CMK (cell line): ENCODE data around the gene CNIH3.
"Not testable (repeated sequence)": the region's sequence is repeated elsewhere in the genome, so short reads cannot be mapped to it uniquely, and the experiment has no call there.

Experiments used
- DNase-seq: peaks from one replicate; pipeline ENCODE4 v3.0.0-alpha.2; 2010; ENCODE audit warnings: low read depth

CNIH3 gene

DNA sequence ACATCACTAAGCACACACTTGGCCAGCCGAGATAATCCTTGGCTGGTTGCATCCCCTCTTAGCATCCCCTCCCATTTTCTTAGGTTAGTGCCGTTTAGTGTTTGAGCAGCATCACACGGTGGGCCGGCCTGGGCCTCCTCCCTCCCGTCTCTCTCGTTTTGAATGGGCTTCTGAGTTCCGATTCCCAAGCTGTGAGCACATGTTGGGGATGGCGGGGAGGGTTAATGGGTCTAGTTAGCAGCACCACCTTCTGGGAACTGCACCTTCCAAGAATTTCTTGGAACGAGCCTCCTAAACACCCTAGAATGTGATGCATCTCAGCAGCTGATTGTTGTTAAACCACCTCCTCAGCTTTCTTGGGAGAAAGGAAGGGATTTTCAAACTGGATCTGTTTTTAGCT is 73.3 kb downstream of the CNIH3 start:
- DNase-seq = no peak

DNA sequence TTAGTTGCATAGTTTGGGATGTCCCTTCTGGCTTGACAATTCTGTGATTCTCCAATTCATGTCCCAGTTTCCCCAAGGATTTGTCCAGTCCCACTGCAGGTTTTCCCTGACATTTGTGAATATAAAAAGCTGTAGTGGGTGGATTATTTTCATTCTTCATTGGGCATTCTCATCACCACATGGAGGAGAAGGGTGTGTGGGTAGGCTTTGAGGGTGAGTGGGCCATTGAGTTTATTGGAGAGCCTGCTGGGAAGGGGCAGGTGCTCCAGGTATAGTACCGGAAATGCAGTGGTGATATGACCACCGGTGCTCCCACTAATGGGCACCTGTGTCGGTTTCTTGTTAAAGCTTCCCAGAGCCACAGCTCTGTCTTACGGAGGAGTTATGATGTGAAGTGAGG is 74.5 kb downstream of the CNIH3 start:
- DNase-seq = no peak

DNA sequence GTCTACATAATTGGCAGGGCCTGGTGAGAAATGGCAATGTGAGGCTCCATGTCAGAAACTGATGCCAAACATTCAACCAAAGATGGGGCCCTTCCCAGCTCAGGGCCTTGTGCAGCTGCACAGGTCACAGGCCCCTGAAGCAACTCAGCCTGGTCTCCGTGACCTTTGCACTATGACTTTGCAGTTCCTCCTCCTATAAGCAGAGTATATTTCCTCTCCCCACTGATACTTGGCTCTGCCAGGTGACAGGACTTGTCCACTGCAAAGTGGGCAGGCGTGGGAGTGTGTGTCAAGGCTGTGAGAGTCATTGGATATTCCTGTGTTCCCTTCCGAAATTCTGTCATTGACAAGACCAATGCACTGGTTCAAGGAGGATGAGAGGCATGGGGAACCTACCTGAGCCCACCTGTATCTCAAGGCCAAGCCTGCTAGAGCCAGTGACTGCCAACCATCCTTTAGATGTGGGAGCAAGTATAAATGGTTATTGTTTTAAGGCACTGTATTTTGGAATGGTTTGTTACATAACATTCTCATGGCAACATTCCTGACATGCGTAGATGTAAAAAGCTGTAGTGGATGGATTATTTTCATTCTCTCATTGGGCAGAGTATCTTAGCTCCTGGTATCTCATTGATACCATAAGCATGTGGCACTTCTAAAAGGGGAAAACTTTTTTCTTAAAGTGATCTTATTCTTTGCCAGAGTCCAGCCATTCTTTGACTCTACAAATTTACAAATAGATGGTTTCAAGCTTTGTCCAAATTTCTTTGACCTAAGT is 75.2 kb downstream of the CNIH3 start:
- DNase-seq = no peak

DNA sequence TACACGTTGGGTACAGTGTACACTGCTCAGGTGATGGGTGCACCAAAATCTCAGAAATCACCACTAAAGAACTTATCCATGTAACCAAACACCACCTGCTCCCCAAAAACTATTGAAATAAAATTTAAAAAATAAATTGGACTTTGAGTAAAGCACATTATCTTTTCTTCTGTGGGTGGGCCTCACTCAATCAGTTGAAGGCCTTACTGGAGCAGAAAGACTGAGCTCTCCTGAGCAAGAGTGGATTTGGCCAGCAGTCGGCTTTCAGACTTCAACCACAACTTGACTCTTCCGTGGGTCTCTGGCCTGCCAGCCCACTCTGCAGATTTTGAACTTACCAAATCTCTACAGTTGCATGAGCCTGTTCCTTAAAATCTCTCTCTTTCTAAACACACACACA is 78.9 kb downstream of the CNIH3 start:
- no peak for DNase-seq

DNA sequence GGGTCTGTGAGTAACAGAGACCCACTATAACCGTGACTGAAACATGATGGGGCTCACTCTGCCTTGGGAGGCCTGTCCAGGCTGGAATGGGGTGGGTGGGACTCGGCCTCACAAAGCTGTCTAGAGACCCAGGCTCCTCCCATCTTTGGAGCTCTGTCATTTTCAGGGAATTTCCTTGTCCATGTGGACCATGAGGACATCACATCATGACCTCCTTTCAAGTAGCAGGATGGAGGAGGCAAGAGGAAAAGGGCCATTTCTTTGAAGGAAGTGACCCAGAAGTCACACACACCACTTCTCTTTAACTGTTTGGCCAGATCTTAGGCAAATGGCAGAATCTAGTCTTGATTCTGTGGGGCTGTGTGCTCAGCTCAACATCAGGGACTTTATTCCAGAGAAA is 79.9 kb downstream of the CNIH3 start:
- DNase-seq = no peak

DNA sequence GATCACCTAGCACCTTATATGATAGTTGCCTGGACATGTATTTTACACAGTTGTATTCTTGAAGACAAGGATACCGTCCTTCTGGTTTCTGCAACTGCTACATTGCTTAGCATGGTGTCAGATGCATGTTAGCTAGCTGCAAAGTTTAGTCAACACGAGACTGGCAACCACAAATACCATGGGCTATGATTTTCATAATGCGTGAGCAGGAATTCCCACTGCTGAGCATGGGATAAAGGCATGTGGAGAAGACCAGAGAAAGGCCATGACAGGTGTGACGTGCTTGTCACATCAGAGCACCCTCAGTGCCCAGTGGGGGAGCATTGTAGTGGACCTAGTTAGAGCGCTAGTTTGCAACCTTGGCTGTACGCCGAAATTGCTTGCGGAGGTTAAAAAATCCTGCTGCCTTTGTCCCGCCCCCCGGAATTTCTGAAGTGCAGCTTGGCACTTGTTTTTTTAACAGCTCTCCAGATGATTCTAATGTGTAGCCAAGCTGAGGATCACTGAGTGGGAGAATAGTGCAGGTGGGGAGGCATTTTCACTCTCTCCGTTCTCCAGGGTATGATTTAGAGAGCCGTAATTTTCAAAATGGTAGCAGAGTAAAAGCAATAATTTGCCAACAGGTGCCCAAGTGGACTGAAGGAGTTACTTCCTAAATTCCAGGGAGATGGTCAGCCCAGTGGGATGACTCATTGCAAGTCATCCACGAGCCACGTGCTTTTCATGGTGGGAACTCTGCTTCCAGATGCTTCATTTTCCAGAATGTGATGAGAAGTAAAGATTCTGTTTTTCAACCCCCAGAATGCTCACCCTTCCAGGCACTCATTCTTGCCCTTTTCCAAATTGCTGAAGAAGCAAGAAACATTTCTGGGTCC is 81.0 kb downstream of the CNIH3 start:
- DNase-seq = no peak

DNA sequence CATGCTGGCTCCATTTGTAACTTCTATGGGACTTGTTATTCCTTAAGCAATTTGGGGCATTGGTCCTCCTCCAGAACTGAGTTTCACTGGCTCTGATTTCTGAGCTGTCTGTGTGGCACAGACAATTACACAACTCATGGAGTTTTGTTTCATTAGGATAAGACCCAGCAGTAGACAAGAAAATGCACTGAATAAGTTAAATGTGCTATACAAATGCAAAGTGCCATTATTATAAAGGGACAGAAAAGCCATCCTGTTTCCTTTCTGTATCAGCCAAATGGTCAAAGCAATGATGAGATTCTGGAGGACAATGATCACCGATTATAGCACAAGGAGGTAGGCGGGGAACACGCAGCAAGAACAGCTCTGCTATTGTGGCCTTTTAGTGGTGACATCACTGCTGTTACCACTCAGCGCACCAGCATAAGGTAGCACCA is 81.9 kb downstream of the CNIH3 start:
- DNase-seq = no peak

DNA sequence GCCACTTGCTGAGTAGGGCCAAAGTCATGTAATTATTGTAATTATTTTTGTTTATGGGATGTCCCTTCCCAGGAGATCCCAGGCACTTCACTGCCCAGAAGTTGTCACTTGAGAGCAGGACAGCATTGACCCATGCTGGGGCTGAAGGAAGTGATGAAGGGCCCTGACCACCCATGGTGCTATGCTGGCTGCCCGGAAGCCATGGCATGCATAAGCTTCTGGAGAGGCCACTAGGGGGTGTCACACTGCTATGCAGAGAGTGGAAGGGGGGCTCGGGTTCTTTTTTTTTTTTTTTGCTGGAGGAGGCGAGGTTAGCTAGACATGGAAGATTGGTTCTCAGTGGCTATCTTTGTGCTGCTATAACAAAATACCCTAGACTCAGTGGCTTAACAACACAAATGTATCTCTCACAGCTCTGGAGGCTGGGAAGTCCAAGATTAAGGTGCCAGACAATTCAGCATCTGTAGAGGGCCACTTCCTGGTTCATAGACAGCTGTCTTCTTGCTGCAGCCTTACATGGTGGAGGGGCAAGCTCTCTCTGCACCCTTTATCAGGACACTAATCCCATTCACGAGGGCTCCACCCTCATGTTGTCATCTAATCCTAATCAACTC is 84.9 kb downstream of the CNIH3 start:
- DNase-seq = peak; percentile 9

DNA sequence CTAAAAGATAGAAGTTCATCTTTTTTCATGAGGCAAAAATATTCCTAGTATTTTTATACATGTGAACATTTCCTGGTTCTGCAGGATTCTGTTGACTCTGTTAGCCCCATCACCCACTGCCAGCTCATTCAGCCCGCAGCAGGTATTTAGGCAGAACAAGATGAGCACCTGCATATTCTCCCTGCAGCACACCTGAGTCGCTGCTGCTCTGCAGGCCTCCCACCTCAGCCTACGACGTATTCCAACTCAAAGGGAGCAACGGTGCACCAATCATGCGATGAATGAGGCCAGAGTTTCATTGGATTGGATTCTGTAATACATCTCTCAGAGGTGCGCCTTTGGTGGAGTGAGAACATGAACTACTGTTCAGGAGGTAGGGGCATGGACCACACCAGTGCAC is 87.6 kb downstream of the CNIH3 start:
- DNase-seq = no peak

DNA sequence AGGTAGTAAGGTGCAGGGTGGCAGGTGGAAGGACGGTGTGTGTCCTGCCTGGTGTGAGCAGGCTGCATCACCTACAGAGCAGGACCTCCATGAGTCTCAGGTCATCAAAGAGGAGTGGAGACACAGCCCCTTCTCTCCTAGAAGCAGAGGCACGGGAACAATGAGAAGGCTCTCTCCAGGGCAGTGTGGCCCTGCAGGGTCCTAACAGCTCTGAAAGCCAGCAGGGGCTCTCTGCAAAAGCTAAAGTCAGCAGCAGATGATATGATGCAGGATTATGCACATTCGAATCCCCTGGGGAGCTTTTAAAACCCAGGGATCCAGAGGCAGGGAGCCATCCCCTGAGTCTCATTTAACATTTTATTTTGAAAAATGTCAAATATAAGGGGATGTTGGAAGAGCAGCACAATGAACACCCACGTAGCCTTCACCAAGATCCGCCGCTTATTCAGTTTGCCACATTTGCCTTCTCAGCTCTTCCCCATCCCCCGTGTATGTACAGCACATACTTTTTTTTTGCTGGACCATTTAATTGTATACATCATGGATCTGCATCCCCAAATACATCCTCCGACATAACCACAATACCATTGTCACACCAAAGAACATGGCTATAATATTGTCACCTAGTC is 88.1 kb downstream of the CNIH3 start:
- no peak for DNase-seq

DNA sequence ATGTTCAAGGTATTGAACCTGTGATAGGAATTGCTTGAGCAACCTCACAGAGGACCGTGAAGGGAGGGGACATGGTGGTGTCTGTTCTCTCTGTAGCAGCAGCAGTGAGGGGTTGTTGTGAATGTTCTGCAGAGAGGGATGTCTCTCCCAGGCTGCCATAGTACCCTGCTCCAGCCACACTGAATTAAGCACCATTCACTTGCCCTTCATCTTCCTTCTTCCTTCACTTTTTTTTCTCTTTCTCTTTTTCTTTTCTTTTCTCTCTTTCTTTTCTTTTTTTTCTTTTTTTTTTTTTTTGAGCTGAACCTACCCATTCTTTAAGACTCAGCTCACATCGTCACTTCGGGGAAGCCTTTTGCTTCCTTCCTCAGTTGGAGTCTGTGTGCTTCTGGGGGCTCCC is 89.5 kb downstream of the CNIH3 start:
- DNase-seq = no peak

DNA sequence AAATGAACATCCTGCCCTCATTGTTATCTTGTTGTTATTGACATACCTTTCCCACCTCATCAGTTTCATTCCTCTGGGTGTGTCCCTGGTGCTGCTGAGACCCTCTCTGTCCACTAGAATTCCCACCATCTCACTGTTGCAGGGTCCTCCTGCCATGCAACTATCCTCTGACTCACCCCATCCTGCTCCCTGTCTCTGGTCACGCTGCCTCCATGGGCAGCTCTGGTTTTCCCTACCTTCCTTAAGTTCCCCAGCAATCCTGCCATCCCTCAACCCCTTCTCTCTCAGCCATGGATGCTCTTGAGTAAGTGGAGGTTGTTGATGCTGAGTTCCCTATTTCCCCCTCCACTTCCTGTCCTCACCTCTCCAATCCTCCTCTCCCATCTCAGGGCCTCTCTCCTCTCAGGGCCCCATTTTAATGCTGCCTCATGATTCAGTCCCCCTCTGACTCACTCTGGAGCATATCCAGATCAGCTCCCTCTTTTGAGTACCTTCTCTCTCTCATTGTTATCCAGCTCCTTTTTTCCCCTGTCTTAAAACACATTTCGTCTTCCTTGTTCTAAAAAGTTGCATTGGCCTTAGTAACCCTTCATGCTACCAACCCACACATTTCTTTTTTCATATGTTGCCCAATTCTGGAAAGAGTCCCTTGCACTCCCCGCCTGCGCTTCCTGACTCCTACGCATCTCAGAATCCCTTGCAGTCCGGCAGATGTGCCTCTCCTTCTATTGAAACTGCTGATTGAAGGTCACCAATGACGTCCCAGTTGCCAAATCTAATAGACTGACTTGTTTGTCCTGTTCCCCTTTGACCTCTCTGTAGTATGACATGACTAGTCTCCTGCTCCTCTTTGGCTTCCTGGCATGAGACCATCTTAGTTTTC is 92.0 kb downstream of the CNIH3 start:
- DNase-seq = no peak

DNA sequence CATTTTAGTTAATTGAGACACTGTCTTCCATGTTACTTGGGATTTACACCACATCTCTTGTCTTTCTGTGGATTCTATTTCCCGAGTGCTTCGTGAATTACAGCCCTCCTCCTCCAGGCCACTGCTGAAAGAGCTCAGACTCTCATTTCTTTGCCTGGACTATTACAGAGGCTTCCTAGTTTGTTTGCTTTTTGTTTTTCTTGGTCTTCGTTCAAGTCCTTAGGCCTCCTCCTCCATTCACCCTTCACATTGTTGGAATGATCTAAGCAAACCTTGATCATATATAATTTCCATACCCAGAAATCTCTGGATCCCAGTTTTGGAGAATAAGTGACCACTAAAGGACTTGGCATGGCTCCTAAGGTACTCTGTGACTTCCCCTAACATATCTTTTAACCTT is 94.1 kb downstream of the CNIH3 start:
- no peak for DNase-seq

DNA sequence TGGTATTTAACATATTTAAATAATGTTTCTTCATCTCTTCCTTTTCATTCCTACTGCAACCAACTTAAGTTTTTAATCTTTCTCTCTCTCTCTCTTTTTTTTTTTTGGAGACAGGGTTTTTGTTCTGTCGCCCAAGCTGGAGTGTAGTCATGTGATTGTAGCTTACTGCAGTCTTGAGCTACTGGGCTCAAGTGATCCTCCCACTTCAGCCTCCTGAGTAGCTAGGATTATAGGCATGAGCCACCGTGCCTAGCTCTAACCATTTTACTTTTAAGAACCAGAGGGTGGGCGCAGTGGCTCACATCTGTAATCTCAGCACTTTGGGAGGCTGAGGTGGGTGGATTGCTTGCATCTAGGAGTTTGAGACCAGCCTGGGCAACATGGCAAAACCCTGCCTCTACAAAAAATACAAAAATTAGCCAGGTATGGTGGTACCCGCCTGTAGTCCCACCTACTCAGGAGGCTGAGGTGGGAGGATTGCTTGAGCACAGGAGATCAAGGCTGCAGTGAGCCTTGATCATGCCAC is 95.2 kb downstream of the CNIH3 start:
- not testable (repeated sequence) for DNase-seq

DNA sequence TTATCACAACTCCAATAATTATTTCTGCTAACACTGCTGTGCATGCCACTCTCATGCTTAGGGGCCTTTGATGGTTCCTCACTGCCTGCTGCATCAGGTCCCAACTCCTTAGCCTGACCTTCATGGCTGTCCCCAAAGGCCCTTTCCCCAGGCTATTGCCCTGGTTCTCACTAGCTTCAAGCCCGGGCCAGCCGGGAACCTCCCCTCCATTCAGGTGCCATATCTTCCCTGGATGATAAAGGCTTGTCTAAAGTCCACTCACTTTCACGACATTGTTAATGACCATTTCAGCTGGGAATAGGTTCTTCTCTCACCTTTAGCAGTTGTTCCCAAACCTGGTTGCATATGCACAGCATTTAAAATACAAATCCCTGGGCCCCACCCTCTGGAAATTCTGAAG is 95.8 kb downstream of the CNIH3 start:
- DNase-seq = no peak

DNA sequence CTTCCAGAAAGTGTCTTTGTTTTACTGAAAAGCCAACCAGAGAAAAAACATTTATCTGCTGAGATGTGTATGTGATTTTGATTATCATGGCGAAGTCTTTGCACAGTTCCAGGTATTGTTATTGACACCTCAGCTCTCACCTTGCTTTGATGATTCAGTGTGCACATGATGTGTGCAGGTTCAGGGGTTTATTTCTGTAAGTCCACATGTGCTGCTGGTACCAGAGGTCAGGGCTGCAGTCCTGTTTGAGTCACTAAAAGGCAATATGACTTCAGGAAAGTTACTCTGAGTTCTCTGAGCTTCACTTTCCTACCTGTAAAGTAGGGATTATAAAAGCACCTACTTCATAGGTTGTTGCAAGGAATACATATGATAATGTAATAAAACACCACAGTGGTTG is 97.1 kb downstream of the CNIH3 start:
- DNase-seq = no peak

DNA sequence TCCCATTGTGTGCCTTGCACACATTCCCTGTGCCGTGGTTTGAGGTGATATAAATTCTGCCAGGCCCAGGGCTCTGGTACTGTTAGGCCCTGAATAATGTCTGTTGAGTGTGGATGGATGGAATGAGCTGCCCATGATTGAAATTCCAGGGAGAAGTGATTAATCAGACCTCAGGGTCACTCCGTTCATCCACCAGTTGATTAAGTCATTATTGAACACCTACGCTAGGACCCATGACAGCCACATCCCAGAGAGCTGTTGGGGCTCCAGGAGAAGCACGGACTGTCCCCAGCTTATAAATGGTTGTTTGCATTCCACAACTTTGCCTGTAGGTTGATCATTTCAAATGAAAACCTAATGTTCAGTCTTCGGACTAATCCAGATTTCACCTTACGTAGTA is 98.4 kb downstream of the CNIH3 start:
- no peak for DNase-seq

DNA sequence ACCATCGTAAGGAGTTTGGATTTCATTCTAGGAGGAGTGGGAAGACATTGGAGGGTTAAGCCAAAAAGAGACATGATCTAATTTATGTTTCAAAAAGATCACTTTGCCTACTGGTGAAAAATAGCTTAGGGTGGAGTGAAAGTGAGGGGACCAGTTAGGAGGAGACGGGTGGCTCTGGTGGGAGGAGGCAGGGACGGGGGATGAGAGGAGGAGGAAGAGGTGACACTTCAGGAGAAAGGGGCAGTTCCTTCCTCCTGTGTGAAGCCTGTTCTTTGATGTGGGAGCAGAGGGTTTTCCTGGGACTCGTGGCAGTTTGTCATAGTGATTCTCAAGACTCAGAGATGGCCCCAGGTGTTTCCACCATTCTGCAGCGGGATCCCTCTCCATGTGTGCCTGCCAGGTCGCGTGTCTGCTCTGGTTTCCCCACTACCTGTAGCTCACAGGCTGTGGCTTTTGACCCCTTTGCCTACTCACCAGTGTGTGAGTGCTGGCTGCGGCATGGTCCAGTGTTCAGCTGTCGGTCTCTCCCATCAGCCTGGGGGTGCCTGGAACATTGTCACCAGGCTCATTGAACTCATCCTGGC is 102.4 kb downstream of the CNIH3 start:
- DNase-seq = no peak

DNA sequence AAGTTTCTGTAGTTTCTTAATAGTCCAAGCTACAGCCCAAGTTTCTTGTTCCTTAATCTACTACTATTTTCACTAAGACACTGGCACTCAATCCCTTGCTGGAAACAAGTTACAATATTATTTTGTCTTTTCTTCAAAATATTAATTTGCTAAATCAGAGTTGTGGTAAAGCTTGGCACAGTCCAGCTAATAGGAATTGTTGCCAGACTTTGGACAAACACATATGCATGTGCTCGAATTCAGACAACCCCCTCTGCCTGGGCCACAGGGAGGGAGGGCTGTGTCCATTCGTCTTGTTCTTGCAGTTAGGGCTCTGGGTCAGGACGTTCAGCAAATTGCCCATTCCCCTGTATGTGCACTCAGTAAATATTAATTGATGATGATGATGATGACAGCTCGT is 103.6 kb downstream of the CNIH3 start:
- DNase-seq = no peak

DNA sequence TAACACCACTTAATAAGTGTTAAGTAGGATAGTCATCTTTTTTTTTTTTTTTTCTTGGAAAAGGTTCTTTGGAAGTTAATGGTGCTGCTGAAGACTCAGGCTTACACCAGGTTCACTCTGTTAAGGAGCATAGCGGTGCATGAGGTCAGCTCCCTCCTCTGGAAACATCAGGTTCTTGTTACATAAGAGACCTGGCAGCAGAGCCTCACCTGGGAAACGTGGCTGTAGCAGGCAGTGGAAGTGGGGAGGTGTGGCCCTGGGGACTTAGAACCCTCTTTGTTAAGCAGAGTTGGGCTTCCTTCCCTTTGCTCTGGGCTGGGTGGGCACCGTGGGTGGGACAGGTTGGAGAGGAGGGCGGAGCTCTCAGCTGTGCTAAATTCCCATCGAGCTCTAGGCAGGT is 104.1 kb downstream of the CNIH3 start:
- DNase-seq = no peak

DNA sequence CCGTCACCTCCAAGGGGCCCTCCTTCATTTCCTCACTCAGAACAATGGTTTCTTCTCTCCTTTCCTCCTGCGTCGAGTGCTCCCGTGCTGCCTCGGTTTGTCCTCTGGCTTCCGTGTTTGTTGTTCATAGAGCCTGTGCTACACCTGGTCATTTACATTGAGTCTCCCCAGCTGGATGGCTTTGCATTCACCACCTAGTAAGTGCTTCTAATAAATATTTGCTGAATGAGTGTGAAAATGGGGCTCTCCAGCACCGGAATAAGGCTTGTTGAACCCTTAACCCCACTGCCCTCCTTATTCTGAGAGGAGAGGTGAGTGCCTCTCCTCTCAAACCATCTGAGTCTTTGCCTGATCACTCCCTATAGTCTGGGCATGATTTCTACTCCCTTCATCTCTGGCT is 104.9 kb downstream of the CNIH3 start:
- no peak for DNase-seq
